Umbilical cord (tissue), 2 donors: ENCODE measurements around the gene LIPN. TPM values are rescaled to one million over a fixed set of nuclear protein-coding genes. Genes with fewer than 3 reads are reported as not detected.
"Not testable (repeated sequence)": the region's sequence is repeated elsewhere in the genome, so short reads cannot be mapped to it uniquely, and the experiment has no call there.

ENCODE experiments used
- DNase-seq: peaks from one replicate; pipeline ENCODE4 v3.0.0-alpha.2; 2015; ENCODE audit warnings: low spot score
- total RNA-seq: library from RNA; depleted of rRNA; stranded (reverse); fragments of >200 nt; gene quantifications from one replicate; pipeline ENCODE4 v1.2.3, GENCODE V29; 2014; ENCODE audit warnings: low replicate concordance; ENCODE audit not compliant: insufficient read depth

The LIPN gene
- not detected for total RNA-seq

GRCh38 chr10:88759366-88760101 lies at the start of gene LIPN:
Gene LIPN, plus strand, starts transcription at chr10:88760020. Its CDS starts 1,386 bp downstream, at chr10:88761406.
- DNase-seq: no peak

DNA sequence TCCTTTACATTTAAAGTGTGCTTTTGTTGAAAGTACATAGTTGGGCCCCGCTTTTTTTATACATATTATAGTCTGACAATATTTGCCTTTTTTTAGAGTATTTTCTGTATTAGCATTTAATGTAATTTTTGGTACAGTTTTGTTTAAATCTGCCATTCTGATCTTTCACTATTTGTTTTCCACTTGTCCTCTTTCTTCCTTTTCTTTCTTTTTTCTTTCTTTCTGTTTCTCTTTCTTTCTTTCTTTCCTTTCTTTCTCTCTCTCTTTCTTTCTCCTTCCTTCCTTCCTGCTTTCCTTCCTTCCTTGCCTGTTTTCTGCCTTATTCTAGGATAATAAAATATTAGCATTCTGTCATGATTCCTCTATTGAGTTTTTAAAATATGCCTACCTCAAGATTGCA lies 44.3 kb upstream of the LIPN start:
- DNase-seq: no peak

DNA sequence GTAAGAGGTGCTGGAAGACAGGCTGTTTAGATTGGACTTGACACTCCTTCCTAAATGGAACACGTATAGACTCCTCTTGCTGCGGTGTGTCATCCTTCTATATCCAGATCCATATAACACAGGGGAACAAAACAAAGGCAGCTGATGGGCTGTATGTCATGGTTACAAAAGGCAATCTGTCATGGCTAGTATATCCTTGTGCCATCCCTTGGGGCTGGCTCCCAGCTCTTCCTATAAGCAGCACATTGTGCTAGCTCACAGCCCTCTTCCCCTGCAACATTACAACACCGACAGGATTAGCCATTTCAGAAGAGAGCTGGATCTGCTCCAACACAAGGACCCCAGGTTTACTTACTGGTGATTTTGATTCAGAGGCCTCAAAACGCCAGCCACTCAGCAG lies 38.4 kb upstream of the LIPN start:
- DNase-seq: no peak

DNA sequence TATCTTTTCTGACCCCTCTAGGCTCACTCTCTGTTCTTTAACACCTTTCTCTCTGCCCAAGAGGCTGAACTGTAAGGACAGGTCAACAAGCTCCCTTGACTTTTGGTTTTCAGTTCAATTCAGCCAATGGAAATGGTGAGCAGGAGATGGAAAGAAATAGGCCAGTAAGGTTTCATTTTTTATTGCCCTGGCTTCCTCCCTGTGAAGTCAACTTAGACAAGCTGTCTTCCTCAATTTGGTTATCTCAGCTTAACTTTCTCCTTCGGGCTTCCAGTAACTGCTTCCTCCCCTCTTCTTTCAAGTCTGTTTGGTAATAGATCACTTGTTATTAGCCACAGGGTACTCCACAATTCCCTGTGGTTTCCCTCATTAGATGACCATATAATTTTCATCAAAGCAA lies 34.0 kb upstream of the LIPN start:
- DNase-seq: no peak

GRCh38 chr10:88728107-88728763 lies 31.6 kb upstream of the LIPN start:
- DNase-seq: no peak

GRCh38 chr10:88730864-88731263 lies 29.0 kb upstream of the LIPN start:
- no peak for DNase-seq

GRCh38 chr10:88731296-88731695 lies 28.5 kb upstream of the LIPN start:
- DNase-seq: no peak

DNA sequence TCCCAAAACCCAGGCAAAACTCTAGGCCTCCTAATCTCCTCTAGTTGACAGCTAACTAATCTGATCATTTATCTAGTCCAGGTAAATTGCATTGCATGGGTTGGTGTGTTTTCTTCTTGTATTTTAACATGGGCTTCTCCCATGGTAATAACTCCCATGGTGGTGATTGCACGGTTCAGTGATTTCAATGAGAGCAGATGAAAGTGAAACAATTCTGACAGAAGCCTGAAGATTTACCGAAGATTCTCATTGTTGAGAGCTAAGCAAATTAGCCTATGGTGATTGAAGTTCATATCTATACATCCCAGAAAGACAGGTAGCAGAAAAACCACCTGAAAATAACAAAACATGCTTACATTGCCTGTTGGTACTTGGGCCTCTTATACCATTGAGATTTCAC lies 26.6 kb upstream of the LIPN start:
- DNase-seq: no peak

GRCh38 chr10:88735661-88736060 lies 24.2 kb upstream of the LIPN start:
- DNase-seq: no peak

GRCh38 chr10:88741921-88742320 lies 17.9 kb upstream of the LIPN start:
- DNase-seq: not testable (repeated sequence)

- no peak for DNase-seq
Measured at GRCh38 chr10:88742448-88742847, 17.4 kb upstream of the LIPN start.

DNA sequence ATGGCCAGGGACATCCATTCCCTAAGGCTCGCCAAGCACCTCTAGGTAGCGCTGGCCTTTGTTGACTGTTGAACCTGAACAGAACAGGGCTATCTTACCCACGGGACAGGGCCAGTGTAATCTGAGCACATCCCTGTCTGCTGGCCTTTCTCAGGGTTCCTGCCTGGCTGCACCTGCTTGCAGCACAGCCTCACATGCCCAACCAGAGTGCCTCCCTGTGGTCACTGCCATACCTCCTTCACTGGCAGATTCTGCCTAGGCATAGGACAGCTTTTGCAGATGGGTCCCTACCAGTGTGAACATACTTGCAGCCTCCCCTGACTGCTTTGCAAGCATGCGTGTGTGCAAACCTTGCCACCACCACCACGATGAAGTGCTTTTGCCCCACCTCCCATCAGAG lies 15.8 kb upstream of the LIPN start:
- DNase-seq: no peak

DNA sequence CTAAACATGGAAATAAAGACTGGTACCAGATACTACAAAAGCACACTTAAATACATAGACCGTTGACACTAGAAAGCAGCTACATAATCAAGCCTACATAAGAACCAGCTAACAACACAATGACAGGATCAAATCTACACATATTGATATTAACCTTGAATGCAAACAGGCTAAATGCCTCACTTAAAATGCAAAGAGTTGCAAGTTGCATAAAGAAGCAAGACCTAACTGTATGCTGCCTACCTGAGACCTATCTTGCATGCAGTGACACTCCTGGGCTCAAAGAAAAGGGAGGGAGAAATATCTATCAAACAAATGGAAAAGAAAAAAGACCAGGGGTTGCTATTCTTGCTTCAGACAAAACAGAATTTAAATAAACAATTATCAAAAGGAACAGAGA lies 14.2 kb upstream of the LIPN start:
- DNase-seq: no peak

DNA sequence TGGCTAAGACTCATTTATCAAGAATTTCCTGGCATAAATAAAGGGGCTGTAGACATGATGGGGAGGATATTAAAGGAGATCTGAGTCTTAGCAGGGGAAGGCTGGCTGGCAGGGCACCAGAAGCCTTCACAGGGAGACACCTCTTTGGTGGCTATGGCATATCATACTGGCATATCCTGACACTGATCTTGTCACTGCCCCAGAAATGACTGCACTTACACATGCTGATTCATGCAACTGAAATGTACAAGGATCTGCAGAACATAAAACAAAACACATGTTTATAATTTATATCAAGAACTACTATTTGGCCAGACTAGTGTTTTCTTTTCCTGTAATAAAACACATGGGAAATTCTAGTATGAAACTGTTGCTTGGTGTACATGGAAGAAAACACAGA lies 5.5 kb upstream of the LIPN start:
- no peak for DNase-seq

DNA sequence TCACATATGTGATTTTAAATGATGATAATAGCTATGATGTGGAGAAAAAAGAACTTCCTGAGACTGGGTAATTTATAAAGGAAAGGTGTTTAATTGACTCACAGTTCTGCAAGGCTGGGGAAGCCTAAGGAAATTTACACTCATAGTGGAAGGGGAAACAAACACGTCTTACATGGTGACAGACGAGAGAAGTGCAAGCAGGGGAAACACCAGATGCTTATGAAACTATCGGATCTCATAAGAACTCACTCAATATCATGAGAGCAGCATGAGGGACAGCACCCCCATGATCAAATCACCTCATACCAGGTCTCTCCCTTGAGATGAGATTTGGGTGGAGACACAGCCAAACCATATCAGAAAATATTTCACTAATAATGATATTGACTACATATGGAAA lies 4.1 kb upstream of the LIPN start:
- DNase-seq: no peak

DNA sequence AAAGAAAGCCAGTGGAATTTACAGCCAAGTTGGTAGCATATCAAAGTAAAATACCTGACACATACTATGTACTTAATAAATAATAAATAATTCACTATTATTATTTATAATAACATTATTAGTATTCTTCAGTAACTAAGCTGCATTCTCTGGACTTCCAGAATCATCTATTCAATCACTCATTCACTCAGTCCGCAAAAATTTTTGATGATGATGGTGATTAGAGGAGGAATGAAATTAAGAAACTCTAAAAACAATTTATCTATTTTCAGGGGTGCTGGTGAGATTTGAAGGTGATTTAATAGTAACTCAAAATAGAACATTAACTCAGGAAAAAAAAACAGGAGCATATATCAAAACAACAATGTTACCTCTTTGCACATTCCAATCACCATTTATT lies 3.2 kb upstream of the LIPN start:
- DNase-seq: no peak

- no peak for DNase-seq
Measured at GRCh38 chr10:88762906-88763305, 3.1 kb downstream of the LIPN start.

GRCh38 chr10:88763441-88763840 lies 3.6 kb downstream of the LIPN start:
- DNase-seq: no peak

- DNase-seq: no peak
Measured at GRCh38 chr10:88764110-88764509, 4.3 kb downstream of the LIPN start.

GRCh38 chr10:88765816-88766215 lies 6.0 kb downstream of the LIPN start:
- DNase-seq: no peak

DNA sequence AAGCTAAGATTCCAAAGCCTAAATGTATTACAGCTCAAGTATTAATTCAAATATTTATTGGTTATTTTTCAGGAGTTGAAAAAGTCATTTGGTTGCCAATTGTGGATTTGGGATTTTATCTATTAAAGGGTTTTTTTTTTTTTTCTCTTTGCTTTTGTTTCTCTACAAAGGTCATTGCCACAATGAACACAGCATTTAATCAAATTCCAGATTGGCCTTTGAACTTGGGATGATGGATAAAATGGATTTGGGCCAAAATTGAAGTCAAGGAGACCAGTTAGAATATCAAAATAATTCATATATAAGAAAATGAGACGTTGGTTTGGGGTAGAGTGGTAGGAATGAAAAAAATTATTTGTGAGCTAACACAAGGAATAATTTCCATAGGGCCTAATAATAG lies 9.6 kb downstream of the LIPN start:
- DNase-seq: no peak

- no peak for DNase-seq
Measured at GRCh38 chr10:88781206-88781605, 21.4 kb downstream of the LIPN start.

DNA sequence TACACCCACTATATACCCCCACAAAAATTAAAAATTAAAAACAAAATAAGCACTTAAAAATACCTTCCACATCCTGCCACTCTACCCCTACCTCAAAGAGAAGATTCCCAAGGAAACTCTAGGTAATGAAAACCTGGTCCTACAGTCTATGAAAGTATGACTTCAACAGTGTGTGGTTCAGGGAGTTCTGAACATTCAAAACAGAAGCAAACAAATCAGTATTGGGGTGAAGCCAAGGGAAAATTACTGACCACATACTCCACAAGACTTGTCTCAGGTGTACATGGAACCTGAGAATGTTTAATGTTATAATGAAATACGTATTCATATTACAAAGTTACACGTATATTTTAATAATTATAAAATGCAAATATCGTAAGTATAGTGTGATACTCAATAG lies 22.4 kb downstream of the LIPN start:
- DNase-seq: no peak

- no peak for DNase-seq
Measured at GRCh38 chr10:88783724-88784123, 23.9 kb downstream of the LIPN start.
